KBM-7 (cell line): ENCODE measurements around the gene THOC6.
"Not testable (repeated sequence)": the region's sequence is repeated elsewhere in the genome, so short reads cannot be mapped to it uniquely, and the experiment has no call there.

ENCODE experiments used
- DNase-seq: peaks from one replicate; pipeline ENCODE4 v3.0.0-alpha.2; 2015
- in situ Hi-C: fragments of 300-500 bp; cut with MboI; formaldehyde crosslinking; loops from 2 replicates; pipeline ENCODE4 v1.14.3; 2020; ENCODE audit warnings: low sequenced_read_pairs, low pct_unique_long_range_greater_than_20kb, mixed read lengths

The THOC6 gene

DNA sequence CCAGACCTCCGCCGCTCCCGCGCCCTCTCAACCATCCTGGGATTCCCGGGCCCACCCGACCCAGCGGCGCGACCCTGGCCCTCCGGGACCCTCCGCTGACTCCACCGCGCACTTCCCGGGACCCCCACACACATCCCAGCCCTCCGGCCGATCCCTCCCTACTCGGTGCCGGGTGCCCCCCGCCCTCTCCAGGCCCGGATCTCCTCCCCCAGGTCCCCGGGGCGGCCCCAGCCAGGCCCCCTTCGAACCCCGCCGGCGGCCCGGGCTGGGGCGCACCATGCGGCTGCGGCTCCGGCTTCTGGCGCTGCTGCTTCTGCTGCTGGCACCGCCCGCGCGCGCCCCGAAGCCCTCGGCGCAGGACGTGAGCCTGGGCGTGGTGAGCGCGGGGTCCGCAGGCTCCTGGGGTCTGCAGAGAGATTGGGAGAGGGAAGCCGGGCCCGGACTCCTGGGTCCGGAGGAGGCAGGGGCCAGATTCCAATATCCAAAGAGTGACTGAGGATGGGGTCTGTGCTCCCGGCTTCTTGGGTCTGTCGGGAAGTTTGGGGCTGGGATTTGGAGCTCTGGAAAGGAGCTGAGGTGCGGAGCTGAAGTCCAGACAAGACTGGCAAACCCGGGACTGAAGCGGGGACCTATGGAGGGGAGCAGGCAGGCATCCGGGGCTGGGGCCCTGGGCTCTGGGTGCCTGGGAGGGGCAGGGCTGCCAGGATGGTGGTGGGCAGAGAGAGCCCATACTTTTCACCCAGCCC is 23.0 kb downstream of the THOC6 start:
- in situ Hi-C loops, result no loop called here
- no peak for DNase-seq

DNA sequence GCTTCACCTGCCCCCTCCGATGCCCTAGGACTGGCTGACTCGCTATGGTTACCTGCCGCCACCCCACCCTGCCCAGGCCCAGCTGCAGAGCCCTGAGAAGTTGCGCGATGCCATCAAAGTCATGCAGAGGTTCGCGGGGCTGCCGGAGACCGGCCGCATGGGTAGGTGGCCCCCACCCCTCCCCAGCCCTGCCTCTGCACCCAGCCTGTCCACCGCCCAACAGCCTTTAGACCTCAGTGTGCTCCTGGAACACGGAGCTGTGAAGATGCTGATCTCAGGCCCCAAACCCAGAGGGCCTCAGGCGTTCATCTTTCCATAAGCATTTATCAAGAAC is 23.5 kb downstream of the THOC6 start:
- no peak for DNase-seq
- in situ Hi-C loops, result no loop called here

DNA sequence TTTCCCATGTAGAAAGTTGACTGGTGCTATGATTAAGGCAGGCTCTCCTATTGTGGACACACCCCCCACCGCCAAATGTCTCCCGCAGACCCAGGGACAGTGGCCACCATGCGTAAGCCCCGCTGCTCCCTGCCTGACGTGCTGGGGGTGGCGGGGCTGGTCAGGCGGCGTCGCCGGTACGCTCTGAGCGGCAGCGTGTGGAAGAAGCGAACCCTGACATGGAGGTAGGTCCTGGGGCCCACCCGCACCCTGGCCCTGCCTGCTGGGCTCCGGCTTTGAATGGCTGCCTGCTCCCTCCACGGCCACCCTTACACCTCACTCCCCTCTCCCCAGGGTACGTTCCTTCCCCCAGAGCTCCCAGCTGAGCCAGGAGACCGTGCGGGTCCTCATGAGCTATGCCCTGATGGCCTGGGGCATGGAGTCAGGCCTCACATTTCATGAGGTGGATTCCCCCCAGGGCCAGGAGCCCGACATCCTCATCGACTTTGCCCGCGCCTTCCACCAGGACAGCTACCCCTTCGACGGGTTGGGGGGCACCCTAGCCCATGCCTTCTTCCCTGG is 26.2 kb downstream of the THOC6 start:
- peak; percentile 19 for DNase-seq
- in situ Hi-C loops, result no loop called here

DNA sequence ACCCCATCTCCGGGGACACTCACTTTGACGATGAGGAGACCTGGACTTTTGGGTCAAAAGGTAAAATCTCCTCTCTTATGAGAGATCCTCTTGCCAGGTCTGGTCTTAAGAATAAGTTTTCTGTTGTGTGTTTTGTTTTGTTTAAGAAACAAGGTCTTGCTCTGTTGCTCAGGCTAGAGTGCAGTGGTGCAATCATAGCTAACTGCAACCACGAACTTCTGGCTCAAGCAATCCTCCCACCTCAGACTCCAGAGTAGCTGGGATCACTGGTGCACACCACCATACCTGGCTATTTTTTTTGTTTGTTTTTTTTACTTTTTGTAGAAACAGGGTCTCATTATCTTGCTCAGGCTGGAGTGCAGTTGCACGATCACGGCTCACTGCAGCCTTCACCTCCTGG is 26.7 kb downstream of the THOC6 start:
- in situ Hi-C loops, result no loop called here

DNA sequence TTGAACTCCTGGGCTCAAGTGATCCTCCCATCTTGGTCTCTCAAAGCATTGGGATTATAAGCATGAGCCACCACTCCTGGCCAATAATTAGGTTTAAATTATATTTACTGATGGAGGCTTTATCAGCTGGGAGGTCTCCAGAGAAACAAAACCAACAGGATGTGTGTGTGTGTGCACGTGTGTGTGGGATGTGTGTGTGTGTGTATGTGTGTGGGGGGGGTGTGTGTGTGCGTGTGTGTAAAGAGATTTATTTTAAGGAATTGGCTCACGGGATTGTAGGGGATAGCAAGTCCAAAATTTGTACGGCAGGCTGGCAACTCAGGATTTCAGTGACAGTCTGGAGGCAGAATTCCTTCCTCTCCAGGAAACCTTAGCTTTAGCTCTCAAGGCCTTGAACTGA is 27.2 kb downstream of the THOC6 start:
- in situ Hi-C loops, result no loop called here

More for the DNA sequence above, 26.7 kb downstream of the THOC6 start:
- peak; percentile 42 for DNase-seq

DNA sequence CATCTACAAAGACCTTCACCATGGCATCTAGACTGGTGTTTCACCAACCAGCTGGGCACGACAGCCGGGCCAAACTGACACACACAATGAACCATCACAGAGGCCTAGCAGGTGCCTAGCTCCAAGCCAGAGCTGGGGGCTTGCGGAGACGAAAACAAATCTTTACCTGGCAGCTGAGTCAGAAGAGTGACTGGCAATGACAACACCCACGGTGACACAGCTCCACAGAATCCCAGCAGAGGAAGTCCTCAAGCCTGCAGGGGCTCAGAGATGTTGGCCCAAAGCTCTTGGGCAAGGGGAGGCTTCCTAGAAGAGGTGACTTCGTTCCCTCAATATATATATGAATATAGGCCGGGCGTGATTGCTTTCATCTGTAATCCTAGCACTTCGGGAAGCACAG is 27.7 kb downstream of the THOC6 start:
- DNase-seq, result no peak
- in situ Hi-C loops, result no loop called here

More for the DNA sequence above, 27.2 kb downstream of the THOC6 start:
- no peak for DNase-seq

DNA sequence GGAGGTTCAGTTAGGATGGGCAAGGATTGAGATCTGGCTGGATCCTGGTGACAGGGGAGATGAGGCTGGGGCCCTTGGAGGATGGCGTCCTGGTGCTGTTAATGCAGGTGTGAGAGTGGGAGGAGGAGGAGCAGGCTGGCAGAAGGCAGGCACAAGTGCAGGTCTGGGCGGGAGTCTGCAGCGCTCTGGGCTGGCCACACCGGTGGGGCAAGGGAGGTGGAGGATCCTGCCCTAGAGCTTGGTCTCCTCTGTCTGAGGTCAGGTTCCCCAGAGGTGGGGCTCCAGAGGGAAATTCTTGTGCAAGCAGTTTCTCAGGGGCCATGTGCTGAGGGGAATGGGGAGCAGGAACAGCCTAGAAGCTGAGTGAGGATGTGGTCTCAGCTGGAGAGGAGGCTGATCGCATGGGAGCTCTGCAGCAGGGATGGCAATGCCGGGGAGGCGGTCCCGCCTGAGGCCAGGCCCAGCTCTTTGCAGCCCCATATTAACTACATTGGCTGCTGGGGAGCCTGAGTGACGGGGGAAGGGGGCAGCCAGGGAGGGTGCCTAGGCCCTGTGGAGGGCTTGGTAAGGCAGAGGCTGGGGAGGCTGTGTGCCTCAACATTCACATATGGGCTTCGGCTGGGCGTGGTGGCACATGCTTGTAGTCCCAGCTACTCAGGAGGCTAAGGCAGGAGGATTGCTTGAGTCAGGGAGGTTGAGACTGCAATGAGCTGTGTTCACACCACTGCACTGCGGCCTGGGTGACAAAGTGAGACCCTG is 28.9 kb downstream of the THOC6 start:
- in situ Hi-C loops, DNase-seq: not testable (repeated sequence)

DNA sequence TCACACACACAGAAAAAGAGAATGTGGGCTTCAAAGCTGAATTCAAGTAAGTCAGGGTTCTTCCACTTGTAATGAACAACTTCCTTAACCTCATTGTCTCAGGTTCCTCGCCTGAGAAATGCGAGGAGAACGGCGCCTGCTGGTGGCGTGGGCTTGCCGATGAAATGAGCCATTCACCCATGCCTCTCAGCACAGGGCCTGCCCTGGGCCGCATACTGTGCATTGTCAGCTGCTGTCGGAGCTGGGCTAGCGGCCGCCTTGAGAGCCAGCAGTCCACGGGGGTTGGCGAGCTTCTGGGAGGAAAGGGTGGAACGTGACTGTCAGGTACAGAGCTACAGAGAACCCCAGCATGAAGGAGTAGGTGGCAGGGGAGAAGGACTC is 29.5 kb downstream of the THOC6 start:
- DNase-seq, in situ Hi-C loops: not testable (repeated sequence)

DNA sequence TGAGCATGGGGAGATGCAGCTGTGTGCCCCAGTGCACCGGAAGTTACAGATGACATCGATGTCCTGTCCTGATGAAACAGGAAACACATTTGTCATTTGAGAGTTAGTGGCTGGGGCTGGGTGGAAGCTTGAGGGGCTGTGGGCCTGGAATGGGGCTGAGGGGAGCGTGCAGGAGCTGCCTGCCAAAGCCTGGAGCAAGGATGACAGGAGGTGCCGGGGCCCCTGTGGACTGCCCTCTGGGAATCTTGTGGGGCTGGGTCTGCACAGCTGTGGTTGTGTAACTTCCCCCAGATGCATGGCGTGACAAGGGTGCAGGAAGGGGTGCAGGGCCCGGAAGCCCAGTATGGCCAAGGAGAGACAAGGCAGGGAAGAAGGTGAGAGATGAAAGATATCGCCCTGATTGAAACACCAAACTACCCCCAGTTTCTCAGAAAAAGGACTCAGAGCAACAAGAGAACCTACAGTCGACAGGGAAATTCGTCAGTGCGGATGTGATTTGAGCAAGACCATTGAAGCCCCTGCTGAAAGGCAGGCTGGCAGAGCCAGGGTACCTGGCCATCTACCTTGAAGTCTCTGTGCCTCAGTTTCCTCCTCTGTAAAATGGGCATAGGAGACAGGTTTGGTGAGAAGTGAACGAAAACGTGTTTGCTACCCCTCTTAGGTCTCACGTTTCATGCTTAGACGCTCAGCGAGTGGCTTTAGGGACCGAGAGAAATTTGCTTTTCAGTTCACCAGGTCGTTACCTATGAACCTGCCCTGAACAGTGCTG is 31.3 kb downstream of the THOC6 start:
- DNase-seq, result peak; percentile 77
- in situ Hi-C loops, result no loop called here

DNA sequence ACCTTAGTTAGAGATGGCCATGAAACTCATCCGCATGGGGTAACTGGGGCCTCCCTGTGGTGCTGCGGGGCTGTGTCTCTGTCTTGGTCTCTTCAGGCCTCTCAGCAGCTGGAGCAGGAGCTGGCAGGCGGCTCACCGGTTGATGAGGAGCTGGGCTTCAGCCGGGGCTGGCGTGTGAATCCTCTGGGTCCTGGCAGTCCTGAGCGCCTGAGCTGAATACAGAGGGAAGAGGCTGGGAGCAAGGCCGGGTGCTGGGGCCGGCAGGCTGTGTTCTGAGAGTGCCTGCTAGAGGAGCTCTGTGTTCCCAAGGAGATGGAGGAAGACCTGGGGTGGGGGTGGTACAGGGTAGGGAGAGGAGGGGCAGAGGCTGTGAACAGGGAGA is 31.9 kb downstream of the THOC6 start:
- in situ Hi-C loops, DNase-seq: not testable (repeated sequence)

DNA sequence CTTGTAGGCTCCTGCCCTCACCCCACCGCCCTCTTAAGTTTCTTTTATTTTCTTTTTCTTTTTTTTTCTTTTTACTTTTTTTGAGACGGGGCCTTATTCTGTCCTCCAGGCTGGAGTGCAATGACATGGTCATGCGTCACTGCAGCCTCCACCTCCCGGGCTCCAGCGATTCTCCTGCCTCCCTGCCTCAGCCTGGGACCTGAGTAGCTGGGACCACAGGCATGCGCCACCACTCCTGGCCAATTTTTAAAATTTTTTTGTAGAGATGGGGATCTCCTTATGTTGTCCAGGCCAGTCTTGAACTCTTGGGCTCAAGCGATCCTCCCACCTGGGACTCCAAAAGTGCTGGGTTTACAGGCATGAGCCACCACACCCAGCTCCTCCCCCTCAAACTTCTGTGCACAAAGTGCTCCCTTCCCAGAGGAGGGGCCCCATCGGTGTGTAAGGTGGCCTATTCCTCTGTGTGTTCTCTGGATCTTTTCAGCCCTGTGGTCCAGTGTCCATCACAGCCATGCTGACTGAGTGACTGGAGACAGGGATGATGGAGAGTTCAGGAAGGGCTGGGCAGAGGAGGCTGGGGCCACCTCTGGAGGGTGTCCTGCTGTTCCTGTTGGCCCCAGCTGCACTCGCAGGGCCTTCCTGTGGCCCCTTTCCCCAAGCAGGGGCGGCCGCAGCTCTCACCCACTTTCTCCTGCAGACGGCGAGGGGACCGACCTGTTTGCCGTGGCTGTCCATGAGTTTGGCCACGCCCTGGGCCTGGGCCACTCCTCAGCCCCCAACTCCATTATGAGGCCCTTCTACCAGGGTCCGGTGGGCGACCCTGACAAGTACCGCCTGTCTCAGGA is 32.7 kb downstream of the THOC6 start:
- in situ Hi-C loops, result no loop called here
- no peak for DNase-seq

DNA sequence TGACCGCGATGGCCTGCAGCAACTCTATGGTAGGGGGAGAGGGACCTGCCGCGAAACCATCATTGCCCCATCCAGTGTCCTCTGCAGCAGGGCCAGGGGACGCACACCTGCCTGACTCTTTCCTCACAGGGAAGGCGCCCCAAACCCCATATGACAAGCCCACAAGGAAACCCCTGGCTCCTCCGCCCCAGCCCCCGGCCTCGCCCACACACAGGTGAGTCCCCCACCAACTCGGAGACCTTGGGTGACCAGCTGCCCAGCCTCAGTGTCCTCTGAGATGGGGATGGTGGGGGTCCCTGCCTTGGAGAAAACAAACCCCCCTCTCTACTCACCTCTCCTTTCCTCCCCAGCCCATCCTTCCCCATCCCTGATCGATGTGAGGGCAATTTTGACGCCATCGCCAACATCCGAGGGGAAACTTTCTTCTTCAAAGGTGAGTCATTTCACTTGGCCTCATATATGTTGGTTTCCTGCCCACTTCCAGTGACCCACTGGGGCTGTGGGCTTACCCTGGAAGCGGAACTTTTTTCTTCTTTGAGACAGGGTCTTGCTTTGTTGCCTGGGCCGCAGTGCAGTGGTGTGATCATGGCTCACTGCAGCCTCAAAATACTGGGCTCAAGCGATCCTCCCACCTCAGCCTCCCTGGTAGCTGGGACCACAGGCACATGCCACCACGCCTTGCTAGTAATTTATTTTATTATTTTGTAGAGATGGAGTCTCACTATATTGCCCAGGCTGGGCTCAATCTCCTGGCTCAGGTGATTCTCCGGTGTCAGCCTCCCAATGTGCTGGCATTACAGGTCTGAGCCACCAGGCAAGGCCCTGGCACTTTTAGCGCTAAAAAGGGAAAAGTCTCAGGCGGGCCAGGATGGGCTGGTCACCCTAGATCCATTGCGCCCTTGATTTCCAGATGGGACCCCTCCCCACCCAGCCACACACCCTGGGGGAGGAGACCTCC is 33.6 kb downstream of the THOC6 start:
- in situ Hi-C loops, result no loop called here
- DNase-seq, result no peak

DNA sequence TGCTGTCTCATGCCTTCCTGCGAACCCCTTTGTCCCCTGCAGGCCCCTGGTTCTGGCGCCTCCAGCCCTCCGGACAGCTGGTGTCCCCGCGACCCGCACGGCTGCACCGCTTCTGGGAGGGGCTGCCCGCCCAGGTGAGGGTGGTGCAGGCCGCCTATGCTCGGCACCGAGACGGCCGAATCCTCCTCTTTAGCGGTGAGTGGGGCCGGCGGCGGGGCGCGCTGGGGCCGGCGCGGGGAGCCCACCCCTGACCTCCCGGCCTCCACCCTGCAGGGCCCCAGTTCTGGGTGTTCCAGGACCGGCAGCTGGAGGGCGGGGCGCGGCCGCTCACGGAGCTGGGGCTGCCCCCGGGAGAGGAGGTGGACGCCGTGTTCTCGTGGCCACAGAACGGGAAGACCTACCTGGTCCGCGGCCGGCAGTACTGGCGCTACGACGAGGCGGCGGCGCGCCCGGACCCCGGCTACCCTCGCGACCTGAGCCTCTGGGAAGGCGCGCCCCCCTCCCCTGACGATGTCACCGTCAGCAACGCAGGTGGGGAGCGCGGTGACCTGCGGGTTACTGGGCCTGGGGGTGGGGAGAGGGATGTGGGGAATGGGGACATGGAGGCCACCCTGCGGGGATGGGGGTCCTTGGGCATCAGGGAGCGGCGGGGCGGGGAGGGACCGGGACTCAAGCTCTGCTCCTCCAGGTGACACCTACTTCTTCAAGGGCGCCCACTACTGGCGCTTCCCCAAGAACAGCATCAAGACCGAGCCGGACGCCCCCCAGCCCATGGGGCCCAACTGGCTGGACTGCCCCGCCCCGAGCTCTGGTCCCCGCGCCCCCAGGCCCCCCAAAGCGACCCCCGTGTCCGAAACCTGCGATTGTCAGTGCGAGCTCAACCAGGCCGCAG is 34.5 kb downstream of the THOC6 start:
- no peak for DNase-seq
- in situ Hi-C loops, result no loop called here

DNA sequence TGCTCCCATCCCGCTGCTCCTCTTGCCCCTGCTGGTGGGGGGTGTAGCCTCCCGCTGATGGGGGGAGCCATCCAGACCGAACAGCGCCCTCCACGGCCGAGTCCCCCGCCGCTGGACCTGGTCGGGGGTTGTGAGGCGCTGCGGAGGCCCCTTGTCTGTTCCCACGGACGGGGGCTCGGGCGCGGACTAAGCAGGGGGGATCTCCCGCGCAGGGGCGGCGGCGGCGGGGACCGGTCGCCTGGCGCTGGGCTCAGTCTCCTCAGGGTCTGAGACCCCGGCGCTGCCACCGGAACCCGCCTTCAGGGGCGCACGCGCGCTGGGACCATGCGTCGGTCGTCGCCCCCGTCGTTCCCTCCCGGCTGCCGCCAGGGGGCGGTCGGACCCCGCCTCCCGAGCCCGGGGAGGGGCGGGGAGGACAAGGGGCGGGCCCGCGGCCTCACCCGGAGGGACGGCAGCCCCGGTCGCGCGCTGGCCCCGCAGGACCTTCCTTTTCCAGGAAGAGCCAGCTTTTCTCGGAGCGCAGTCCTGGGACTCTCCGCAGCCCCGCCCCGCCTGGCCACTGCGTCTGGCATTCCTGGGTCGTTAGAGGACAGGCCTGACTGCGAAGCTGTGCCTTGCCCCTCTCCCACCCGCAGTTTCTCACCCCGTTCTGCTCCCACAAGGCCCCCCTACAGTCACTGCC is 35.3 kb downstream of the THOC6 start:
- in situ Hi-C loops, result no loop called here
- peak; percentile 91 for DNase-seq

DNA sequence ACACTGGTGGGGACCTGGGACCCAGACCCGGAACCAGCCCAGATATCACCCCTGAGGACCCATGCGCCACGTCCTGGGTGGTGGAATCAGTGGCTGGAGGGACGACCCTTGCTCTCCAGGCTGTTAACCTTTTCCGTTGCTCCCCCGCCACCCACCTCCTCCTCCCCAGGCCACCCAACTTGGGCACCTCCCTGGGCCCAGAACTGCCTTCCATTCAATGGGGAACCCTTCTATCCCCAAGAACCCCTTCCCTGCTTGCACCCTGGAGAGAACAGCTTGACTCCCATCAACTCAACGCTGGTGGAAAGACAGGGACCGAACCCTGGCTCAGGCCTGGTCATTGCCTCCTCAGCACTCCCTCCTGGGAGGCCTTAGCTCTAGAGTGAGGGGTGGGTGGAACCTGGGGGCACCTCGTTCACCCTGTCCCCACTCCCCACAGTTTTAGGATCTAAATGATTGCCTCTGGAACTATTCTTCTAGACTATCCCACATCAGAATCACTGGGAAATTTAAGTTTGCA is 35.9 kb downstream of the THOC6 start:
- no peak for DNase-seq
- in situ Hi-C loops, result no loop called here
